Vagina (tissue), 2 donors: ENCODE results near the gene TSC22D3.

Source experiments
- CTCF ChIP-seq, 3 experiments: fragments of 450-650 bp in 2 of 3; fragments of 200-600 bp in 1 of 3; sonication (generic) in 1 of 3; IDR thresholded peaks; one replicate each; pipeline ENCODE4 v1.5.1; 2017 to 2019; ENCODE audit warnings: antibody characterized with exemption in 3 of 3, mild to moderate bottlenecking in 2 of 3, moderate library complexity in 2 of 3
- POLR2A ChIP-seq, 2 donors: fragments of 450-650 bp; IDR thresholded peaks; one replicate each; pipeline ENCODE4 v1.6.1; 2017; ENCODE audit warnings: antibody characterized with exemption in 2 of 2, mild to moderate bottlenecking in 2 of 2, moderate library complexity in 2 of 2
- POLR2AphosphoS5 ChIP-seq, 2 donors: sonication (generic); formaldehyde crosslinking; IDR thresholded peaks; one replicate each; pipeline ENCODE4 v1.9.0; 2017; ENCODE audit warnings: antibody characterized with exemption in 2 of 2, mild to moderate bottlenecking in 2 of 2, low read depth in 1 of 2; ENCODE audit not compliant: insufficient read depth in 1 of 2

DNA sequence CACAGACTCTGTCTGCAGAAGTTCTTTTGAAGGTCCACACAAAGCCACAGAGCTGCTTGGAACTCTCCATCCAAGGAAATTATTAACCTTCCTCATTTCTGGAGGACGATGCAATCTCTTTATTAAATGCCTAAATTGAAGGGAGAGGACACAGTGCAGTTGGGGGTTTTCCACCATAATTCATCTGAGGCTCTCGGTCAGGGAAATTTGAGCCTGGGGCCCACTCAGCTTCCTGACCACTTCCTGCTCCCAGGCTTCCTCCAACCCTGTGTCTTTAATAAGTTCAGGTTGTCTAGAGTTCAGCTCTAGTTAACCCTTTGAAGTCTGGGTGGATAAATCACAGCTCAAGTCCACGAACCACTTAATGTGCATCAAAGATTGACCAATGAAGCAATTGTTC, 88.8 kb downstream of the TSC22D3 start:
- TF ChIP-seq CTCF (IDR thresholded peaks at IDR 0.05) (no peak), POLR2A (IDR thresholded peaks at IDR 0.05) (no peak), POLR2AphosphoS5 (IDR thresholded peaks at IDR 0.05; ENCODE audit: insufficient read depth in 1 of 2, low read depth in 1 of 2) (no peak)
